Stimulated activated CD8-positive, alpha-beta memory T cell treated with anti-CD3 and anti-CD28 coated beads, Interleukin-4, amount 100 ng/mL, for 48 hours (primary cell): ENCODE measurements around the gene RAB37.

Source experiments
- DNase-seq: peaks from one replicate; pipeline ENCODE4 v3.0.0-alpha.2; 2020

RAB37 gene

GRCh38 chr17:74782571-74782970, 45.5 kb downstream of the RAB37 start:
- no peak for DNase-seq

GRCh38 chr17:74784125-74784810, 47.2 kb downstream of the RAB37 start:
- DNase-seq = no peak

DNA sequence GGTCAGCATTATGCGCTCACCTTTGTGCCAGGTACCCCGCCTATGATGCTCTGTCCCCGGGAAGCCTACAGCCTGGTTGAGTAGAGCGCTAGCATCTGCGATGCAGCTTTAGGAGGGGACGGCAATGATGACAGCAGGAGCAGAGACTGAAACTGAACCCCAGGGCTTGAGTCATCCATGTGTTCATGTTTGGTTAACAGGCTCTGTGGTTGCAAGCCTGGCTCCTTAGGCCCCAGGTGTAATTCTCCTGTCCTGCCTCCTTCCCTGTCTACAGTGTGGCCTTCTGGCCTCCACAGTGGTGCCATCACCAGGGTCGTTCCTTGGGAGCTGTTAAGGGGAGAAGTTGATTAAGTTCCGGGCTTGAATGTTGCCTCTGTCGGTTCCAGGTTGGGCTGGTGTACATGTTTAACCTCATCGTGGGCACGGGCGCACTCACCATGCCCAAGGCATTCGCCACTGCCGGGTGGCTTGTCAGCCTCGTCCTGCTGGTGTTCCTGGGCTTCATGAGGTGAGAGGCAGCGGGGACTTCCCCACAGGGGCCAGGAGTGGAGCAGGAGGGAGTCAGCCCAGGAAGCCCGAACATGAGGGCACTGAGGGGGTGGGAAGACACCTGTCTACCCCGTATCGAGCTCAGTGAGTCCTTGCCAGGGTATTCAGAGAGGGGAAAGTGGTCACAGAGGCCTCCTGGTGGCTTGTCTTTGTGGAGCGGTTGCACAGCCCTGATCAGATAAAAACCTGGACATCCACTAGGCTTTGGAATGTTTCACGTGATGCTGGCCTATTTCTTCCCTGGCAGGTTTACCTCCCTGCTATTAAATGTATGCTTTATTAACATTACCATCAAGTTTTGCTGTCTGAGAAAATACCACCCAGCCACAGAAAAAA, 48.3 kb downstream of the RAB37 start:
- peak; percentile 57 for DNase-seq

- no peak for DNase-seq
These were observed 48.9 kb downstream of the RAB37 start for GRCh38 chr17:74785981-74786360.

GRCh38 chr17:74786431-74787055, 49.5 kb downstream of the RAB37 start:
- no peak for DNase-seq

- DNase-seq = no peak
These were observed 53.4 kb downstream of the RAB37 start for GRCh38 chr17:74790161-74791058.

DNA sequence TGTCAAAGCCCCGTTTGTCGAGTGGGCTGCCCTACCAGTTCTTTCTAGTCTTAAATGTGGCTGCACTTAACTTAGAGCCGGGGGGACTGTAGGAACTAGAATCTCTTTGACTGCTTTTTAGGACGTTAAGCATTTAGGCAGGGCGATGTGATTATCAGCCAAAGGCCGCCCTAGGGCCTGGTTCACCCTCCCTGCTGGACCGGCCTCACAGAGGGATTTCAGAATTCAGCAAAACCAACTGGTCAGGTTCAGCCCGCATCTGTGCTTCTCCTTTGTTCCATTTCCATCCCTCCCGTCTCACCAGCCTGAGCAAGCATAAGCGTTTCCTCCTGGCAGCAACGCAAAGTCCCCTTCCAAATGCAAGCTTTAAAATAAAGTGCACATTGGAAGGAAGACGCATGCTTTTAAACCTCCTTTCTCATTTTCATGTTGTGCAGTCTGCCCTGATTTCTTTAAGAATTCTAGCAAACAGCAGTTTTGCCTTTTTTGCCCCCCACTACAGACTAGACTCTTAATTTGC, 55.6 kb downstream of the RAB37 start:
- no peak for DNase-seq

DNA sequence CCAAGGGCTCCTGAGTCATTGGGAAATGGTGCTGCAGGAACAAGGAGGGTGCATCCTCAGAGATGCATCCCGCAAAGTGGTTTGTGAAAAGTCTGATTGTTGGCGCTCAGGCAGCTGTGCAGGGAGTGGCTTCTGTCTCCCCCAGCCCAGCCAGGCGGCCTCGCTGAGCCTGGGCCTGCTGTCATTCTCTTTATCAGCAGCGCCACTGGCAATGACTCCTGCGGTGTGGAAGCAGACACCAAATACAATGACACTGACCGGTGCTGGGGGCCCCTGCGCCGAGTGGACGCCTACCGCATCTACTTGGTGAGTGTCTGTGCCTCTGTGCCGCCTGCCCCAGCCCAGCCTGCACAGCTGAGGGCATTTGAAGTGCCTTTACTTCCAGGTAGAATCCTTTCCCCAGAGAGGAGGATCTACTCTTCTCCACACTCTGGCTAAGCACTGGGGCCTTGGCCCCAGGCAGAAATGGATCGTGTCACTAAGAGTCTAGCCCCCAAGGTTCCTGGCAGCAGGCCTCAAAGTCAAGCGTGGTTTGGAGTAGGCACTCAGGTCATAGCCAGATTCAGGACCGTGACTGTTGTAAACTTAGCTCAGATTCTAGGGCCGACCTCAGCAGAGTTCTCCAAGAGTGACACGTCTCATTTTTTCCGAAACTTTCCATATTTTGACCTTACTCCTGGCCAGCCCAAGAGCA, 58.4 kb downstream of the RAB37 start:
- no peak for DNase-seq

GRCh38 chr17:74796211-74796610, 59.2 kb downstream of the RAB37 start:
- DNase-seq = no peak

DNA sequence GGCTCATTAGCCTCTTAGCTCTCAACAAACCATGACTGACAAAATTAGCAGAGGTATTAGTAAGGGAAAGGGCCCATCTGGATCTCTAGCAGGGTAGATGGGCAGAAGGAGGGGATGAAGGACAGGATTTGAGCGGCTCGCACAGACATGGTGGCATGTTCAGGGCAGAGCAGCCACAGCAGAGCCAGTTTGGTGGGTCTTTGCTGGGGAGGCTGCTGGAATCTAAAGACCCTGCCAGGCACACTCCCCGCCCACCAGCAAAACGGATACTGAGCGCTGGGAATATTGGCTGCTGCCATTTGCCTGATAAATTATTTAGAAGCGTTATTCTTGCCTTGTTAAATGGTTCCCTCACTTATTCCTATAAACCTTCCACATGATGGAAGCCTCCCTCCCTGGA, 59.8 kb downstream of the RAB37 start:
- no peak for DNase-seq
